Right kidney (tissue), 9 donors: ENCODE measurements around the gene ZNF709.
"Not testable (repeated sequence)": the region's sequence is repeated elsewhere in the genome, so short reads cannot be mapped to it uniquely, and the experiment has no call there.

Experiments
- DNase-seq: peaks from one replicate; pipeline ENCODE4 v3.0.0-alpha.2; 2016
- long read RNA-seq, 8 donors: transcript quantifications; one replicate each; lab custom pipeline, GENCODE V29; 2026

The ZNF709 gene
- long read RNA-seq, donor 1, full-length matches to known transcripts, result 1 of 1 reads
- long read RNA-seq, donor 1, partial matches to known transcripts, result 0 of 1 reads
- long read RNA-seq, donor 1, other reads (novel, unspliced or antisense), result 0 of 1 reads
- long read RNA-seq, donor 2, result 0 reads
- long read RNA-seq, donor 3, full-length matches to known transcripts, result 1 of 1 reads
- long read RNA-seq, donor 3, partial matches to known transcripts, result 0 of 1 reads
- long read RNA-seq, donor 3, other reads (novel, unspliced or antisense), result 0 of 1 reads
- long read RNA-seq, donor 4, full-length matches to known transcripts, result 2 of 2 reads
- long read RNA-seq, donor 4, partial matches to known transcripts, result 0 of 2 reads
- long read RNA-seq, donor 4, other reads (novel, unspliced or antisense), result 0 of 2 reads
- long read RNA-seq, donor 5, full-length matches to known transcripts, result 1 of 1 reads
- long read RNA-seq, donor 5, partial matches to known transcripts, result 0 of 1 reads
- long read RNA-seq, donor 5, other reads (novel, unspliced or antisense), result 0 of 1 reads
- long read RNA-seq, donor 6, result 0 reads
- long read RNA-seq, donor 7, result 0 reads
- long read RNA-seq, donor 8, result 0 reads

- peak; percentile 95 for DNase-seq
These were observed at the start of gene ZNF709 for GRCh38 chr19:12484371-12485051. Gene ZNF709, minus strand, starts transcription at chr19:12484816. Its CDS starts 159 bp downstream, at chr19:12484657.

GRCh38 chr19:12527034-12527836 is 42.6 kb upstream of the ZNF709 start:
- peak; percentile 10 for DNase-seq

- no peak for DNase-seq
These were observed 41.9 kb upstream of the ZNF709 start for GRCh38 chr19:12526542-12526941.

DNA sequence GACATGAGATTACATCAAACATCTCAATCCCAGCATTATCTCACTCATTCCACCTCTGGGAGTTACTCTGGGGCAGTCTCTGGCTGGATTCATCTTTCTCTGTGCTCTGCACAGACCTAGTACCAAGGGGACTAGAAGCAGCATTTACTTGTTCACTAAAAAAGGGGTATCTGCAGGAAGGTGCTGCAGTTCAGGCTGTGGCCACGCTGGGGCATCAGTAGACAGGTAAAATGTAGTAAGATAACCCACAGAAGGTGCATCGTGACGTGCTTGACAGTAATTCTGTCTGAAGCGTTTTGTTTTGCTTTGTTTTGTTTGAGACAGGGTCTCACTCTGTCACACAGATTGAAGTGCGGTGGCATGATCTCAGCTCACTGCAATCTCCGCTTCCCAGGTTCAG is 37.4 kb upstream of the ZNF709 start:
- no peak for DNase-seq

DNA sequence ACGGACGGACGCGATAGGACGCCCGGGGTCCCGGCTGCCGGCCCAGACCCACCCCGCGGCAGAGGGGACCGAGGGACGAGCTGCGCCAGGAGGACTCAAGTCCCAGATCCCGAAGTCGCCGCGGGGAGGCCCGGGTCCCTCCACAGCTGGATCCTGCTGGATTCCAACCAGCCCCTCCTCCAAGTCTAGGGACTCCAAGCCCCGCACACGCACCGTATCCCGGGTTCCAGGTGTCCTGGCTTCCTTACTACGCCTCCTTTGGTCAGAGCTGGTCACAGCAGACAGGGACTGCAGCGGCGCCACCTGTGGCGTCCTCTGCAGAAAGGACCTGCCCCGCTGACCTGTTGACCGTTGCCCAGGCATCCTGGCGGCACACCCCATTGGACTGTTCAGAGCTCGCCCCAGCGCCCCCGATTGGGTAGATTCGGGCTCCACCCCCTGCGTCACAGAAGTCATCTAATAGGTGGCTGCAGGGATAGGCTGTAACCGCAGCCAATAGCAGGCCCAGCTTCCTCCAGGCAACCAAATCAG is 29.0 kb upstream of the ZNF709 start:
- DNase-seq, result peak; percentile 49

GRCh38 chr19:12497032-12497431 is 12.4 kb upstream of the ZNF709 start:
- DNase-seq, result no peak

- DNase-seq, result no peak
These were observed 11.9 kb upstream of the ZNF709 start for GRCh38 chr19:12496480-12496879.

DNA sequence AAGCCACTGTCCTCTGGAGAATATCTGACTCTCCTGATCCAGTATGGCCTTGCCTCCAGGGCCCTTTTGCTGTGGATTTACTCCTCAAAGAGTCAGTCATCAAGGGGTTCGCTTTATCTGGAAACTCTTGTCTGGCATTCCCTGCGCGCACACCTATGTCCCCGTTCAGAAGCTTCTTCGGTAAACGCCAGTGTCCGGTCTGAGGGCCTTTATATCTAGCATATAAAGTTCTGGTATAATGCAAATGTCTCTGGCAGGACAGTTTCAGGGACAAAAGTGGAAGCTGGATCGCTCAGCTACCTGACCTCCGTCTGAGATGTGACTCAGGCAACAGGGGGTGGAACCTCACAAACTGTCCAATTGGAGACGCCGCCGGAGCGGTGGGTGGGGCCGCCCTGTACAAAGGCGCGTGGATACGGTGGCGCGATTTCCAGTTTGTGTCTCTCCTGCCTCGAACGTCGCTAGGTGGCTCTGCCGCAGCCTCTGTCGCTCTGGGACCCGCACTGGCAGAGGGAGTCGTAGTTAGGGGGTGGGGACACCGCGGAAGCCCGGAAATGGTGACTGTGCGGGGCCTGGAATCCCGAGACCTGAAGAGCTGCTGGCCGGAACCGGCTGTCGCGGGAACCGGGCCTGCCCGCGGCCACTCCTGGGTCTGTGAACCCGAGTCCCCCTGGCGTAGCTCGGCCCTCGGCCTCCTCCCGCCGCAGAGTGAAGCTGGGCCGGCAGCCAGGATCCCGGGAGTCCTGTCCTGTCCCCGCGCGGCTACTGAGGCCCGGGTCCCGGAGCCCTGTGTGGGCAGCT is 10.6 kb upstream of the ZNF709 start:
- DNase-seq, result peak; percentile 92

DNA sequence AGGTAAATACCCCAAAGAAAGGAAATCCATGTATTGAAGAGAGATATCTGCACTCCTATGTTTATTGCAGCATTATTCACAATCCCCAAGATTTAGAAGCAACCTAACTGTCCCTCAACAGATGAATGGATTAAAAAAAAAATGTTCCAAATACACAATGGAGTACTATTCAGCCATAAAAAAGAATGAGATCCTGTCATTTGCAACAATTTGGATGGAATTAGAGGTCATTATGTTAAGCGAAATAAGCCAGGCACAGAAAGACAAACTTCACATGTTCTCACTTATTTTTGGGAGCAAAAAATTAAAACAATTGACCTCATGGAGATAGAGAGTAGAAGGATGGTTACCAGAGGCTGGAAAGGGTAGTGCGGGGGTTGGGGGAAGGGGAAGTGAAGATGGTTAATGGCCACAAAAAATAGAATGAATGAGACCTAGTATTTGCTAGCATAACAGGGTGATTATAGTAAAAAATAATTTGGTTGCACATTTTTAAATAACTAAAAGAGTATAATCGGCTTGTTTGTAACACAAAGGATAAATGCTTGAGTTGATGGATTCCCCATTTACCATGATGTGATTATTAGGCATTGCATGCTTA is 9.7 kb upstream of the ZNF709 start:
- DNase-seq, result no peak

GRCh38 chr19:12486265-12486783 is 1.7 kb upstream of the ZNF709 start:
- not testable (repeated sequence) for DNase-seq

- DNase-seq, result no peak
These were observed 955 bp upstream of the ZNF709 start for GRCh38 chr19:12485571-12485970.

GRCh38 chr19:12485052-12485416 is 418 bp upstream of the ZNF709 start:
- no peak for DNase-seq

GRCh38 chr19:12484011-12484370 is 625 bp downstream of the ZNF709 start:
- no peak for DNase-seq

GRCh38 chr19:12482509-12482886 is 2.1 kb downstream of the ZNF709 start:
- DNase-seq, result no peak

DNA sequence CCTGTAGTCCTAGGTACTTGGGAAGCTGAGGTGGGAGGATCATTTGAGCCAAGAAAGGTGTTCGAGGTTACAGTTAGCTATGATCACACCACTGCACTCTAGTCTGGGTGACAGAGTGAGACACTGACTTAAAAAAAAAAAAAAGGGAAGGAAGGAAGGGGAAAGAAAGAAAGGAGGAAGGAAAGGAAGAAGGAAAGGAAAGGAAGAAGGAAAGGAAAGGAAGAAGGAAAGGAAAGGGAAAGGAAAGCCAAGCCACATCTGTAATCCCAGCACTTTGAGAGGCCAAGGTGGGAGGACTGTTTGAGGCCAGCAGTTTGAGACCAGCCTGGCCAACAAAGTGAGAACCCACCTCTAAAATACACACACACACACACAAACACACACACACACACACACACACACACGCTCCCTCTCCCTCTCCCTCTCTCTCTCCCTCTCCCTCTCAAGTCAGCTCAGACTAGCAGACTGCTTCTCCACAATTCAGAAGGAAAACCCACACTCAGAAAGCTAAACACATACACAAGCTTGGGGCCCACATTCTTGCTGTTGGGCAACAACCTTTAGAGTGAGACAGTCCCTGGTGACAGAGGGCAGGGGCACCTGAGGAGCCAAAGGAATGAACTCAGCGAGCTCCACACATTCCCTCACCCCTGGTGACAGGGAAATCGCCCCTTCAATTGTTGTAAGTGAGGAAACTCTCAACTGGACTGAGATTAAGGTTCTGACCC is 2.7 kb downstream of the ZNF709 start:
- no peak for DNase-seq

DNA sequence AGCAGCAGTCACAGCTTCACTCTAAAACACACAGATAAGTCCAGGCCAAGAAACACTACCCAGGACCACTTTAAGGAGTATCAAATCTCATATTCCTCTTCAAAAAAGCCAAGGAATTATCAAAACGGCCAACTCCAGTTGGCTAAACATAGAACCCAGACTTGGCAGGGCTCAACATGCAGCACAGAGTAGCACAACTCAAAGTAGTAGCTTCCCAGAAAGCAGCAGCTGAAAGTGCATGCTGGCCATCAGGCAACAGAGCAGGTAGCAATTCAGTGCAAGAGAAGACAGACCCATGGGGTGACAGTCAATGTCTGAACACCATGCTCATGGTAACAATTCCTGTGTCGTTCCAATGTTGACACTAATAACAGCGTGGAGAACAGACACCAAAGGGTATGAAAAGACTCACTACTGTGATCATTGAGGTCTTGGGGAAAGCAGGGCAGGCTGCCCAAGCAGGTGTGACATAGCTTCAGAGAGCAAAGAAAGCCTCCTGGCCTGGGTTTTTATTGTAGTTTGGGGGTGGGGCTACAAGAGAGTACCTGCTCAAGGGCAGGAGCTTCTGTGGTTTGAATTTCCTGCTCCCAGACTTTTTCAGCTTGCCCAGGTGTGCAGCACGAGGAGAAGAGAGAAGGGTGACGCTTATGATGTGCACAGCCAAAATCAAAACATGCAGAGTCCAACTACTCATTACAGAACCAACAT is 6.2 kb downstream of the ZNF709 start:
- no peak for DNase-seq

DNA sequence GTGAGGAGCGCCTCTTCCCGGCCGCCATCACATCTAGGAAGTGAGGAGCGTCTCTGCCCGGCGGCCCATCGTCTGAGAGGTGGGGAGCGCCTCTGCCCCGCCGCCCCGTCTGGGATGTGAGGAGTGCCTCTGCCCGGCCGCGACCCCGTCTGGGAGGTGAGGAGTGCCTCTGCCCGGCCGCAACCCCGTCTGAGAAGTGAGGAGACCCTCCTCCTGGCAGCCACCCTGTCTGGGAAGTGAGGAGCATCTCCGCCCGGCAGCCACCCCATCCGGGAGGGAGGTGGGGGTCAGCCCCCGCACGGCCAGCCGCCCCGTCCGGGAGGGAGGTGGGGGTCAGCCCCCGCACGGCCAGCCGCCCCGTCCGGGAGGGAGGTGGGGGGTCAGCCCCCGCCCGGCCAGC is 17.0 kb downstream of the ZNF709 start:
- not testable (repeated sequence) for DNase-seq

DNA sequence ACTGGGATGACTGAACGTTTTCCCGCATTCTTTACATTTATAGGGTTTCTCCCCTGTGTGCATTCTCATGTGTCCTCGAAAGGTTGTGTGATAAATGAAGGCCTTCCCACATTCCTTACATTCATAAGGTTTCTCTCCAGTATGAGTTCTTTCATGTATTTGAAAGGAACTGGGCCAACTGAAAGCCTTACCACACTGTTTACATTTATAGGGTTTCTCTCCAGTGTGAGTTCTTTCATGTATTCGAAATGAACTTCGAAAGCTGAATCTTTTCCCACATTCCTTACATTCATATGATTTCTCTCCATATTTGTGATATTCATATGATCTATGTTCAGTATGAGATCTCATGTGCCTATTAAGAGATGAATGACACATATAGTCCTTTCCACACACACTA is 19.4 kb downstream of the ZNF709 start:
- DNase-seq, result no peak

GRCh38 chr19:12464769-12465168 is 19.8 kb downstream of the ZNF709 start:
- DNase-seq, result no peak

GRCh38 chr19:12464139-12464538 is 20.5 kb downstream of the ZNF709 start:
- not testable (repeated sequence) for DNase-seq
